Measurements from ENCODE around the gene DNAH8.
"Not testable (repeated sequence)": the region's sequence is repeated elsewhere in the genome, so short reads cannot be mapped to it uniquely, and the experiment has no call there.

Gene DNAH8

DNA sequence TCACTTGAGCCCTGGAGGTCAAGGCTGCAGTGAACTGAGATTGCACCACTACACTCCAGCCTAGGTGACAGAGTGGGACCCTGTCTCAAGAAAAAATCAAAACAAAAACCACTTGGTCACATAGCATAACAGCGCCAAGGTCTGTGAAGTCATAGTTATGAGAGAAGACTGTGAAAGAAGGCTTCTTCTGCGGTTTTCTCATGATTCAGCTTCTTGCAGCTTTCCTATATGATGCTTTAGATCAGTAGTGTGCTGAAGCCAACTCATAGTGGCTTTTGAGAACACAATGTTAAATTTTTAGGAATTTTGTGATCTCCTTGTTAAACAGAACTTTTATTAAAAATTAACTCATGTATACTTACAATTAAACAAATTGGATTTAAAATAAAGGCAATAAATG lies 197.3 kb downstream of the DNAH8 start:
- DNase-seq: no peak

DNA sequence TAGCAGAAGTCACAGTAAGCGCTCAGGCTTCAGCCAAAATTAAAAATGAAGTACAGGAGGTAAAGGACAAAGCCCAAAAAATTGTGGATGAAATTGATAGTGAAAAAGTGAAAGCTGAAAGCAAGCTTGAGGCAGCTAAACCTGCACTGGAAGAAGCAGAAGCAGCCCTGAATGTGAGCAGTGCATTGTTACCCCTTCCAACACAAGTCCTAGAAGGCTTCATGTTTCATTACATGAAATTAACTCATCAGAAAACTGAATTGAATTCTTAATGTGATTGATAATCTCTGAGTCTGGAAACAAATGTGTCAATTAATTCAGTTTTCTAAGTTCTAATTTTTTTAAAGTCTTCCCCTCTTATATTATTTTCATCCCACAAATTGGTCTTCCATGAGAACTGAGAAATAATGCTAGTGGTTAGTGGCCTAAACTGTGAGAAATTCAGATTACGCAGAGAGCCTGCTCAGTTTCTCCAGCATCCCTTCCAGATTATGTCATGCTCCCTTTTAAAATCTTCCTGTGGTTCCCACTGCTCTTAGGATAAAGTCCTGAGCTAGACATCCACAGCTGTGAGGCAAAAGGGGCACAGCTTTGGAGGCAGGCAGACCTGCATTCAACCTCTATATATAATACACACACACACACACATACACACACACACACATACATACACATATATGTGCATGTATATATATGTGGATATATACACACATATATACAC lies 200.3 kb downstream of the DNAH8 start:
- no peak for DNase-seq

DNA sequence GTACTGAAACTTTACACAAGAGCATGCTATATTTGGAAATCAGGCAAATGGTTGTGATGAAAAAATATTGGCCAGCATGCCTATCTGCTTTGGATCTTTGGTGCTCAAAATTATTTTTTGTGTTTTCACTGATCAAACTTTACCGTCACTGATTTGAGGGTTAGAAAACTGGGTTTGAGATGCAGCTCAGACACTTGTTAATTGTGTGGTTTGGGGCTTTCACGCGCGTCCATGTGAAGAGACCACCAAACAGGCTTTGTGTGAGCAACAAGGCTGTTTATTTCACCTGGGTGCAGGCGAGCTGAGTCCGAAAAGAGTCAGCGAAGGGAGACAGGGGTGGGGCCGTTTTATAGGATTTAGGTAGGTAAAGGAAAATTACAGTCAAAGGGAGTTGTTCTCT lies 206.4 kb downstream of the DNAH8 start:
- DNase-seq: not testable (repeated sequence)

DNA sequence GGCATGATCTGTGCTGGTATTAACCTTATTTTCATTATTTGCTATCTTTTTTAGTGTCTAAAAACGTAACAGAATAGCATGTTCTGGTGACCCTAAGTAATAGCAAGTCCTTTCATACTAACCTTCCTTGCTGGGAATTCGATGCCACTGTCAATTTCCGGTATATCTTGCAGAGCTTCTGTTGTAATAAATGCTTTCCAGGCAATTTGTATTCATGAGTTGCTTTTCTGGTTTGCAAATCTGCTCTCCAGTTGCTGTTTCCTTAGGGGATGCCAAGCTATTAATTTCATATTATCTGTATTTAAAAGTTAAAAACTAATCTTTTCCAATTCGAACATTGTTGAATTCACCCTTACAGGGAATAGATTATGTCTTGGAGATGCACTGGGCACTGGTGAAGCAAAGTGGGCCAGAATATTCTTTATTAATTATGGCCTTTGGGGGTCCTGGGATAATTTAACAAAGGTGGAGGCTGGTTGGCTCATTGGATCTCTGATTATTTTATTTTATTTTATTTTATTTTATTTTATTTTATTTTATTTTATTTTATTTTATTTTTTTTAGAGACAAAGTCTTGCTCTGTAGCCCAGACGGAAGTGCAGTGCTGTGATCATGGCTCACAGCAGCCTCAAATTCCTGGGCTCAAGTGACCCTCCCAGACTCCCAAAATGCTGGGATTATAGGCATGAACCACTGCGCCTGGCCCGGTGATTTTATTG lies 209.8 kb downstream of the DNAH8 start:
- no peak for DNase-seq

DNA sequence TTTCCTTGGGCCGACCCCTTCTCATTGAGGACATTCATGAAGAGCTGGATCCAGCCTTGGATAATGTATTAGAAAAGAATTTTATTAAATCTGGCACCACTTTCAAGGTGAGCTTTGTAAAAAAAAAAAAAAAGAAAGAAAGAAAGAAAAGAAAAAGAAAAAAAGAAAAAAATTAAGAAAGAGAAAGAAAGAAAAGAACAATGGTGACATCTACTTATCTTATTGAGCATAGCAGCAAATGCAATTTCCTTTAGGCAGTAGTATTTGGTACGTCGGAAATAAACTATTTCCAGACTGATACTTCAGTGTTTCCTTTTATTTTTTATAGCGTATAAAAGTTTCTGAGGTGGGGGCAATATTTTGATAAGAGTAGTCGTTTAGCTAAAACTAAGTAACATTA lies 214.4 kb downstream of the DNAH8 start:
- DNase-seq: no peak

DNA sequence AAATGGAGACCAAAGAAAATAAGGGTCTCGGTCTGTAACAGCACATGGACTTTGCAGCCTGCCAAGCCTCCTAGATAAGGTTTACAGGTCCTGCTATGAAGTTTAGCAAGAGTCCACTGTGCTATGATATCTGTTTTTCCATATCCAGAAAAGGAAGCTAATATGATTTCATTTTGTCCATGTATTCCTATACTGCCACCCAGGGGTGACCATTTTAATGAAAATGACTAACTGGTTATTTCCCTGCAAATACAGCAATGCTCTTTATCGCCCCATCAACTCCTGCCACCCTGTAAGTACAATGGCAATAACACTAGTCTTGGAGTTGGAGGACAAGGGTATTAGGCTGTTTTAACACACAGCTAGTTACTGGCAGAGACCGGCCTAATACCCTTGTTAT lies 218.3 kb downstream of the DNAH8 start:
- peak; percentile 11 for DNase-seq

DNA sequence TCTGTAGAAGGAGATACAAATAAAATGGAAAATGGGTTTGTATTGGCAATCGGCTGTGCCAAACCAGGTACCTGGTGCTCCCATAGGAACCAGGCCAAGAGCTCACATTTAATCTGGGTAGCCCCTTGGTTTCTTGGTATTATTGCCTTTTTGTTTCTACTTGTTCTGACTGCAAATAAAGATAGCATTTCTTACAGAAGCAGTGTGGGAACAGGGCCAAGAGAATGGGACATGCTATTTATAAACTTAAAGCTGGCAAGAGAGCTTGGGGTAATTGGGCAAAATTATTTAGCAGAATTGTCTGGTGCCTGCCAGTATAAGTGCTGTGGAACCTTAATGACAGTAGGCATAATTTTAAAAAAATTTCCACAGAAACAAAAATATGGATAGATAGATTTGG lies 219.9 kb downstream of the DNAH8 start:
- DNase-seq: no peak

DNA sequence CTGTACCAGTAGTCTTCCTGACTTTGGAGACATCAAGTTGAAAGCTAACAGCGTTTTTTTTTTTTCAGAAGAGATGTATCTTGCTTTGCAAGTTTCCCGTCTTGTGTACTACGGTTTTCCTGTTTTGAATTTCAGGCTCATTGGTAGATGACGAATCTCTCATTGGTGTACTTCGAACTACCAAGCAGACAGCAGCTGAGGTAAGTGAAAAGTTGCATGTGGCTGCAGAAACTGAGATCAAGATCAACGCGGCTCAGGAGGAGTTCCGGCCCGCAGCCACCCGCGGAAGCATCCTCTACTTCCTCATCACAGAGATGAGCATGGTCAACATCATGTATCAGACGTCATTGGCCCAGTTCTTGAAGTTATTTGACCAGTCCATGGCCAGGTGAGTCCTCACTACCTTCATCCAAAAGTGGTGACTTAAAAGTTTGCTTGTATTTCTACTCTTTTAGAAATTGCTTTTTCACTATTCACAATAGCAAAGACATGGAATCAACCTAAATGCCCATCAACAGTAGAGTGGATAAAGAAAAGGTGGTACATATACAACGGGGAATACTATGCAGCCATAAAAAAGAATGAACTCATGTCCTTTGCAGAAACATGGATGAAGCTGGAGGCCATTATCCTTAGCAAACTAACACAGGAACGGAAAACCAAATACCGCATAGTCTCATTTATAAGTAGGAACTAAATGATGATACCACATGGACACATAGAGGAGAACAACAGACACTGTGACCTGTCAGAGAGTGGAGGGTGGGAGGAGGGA lies 222.9 kb downstream of the DNAH8 start:
- no peak for DNase-seq

DNA sequence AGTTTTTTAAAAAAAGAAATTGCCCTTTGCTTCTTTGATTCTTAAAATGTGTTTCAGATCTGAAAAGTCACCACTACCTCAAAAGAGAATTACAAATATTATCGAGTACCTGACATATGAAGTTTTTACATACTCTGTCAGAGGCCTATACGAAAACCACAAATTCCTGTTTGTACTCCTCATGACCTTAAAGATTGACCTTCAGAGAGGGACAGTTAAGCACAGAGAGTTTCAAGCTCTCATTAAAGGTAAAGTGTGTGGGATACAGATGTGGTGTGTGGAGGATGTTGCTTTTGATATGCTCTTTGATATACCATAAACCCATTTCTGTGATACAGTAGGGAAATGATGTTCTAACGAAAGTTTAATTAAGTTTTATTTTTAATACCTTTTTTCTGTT lies 223.6 kb downstream of the DNAH8 start:
- no peak for DNase-seq

DNA sequence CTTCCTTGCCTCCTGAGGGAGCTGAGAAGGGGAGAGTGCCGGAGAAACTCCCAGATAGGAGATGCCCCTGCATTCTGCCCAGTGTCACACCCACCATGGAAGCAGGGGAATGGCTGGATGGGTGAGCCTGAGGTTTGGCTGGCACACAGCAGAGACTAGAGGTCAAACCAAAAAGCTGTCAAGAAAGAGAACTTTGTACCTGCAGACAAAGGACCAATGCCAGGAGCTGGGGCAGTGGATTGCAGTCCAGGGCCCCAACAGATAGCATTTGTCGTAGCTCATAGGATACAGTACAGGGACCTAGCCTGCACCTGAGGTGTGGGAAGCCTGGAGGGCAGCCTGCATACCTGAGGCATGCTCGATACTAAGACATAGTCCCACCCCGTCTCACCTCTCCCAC lies 227.3 kb downstream of the DNAH8 start:
- no peak for DNase-seq

DNA sequence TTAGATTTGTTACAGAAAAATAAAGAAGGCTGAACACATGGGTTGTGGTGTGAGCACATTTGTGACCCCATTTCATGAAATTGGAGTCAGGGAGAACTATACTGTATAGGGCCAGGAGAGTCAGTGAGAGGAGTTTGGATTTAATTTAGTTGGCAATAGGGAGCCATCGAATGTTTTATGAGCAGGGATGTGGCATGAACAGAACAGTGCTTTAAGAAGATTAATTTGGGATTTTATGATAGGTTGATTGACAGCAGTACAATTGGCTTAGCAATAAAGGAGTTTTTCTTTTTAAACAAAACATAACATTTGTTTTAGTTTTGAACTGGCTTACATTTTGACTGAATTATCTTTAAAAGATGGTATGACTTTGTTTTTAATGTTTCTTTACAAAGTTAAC lies 227.9 kb downstream of the DNAH8 start:
- no peak for DNase-seq

DNA sequence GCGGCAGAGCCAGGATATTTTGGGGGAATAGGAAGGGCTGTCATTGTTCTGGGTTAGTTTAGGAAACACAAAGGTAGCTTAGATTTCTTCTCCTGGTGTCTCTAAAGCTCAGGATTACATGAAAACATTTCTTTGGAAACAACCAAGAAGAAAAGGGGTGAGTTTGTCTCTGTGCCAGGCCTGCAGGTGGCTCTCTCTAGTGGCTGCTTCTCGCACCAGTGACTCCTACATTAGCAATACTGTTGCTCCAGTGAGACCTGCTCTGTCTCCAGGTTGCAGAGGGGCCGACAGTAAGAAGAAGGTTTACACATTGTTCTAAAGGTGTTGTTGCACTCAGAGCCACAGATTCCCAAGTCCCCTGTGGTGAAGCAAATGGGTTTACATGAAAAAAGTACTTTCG lies 228.9 kb downstream of the DNAH8 start:
- no peak for DNase-seq

DNA sequence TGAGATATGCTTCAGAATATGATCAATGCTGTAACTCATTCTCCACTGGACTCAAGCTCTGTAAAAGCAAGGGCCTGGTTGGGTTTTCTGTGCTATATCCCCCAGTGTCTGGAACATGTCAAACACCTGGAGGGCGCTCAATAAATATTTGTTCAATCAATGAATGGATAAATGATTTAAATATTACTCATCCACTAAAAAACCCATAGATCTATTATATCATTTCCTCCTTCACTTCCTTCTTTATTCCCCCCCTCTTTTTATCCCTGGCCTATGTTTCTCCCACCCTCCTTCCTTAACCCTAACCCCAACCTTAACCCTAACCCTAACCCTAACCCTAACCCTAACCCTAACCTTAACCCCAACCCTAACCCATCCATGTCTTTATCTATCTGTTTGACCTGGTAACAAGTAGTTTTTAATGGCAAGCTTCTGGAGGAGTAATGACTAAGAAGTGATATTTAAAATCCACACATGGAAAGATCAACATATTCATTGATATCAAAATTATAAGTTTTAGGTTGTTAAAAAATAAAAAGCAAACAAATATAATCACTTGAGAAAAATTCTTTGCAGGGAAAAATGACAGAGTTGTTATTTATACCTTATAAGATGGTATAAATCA lies 229.7 kb downstream of the DNAH8 start:
- DNase-seq: no peak

DNA sequence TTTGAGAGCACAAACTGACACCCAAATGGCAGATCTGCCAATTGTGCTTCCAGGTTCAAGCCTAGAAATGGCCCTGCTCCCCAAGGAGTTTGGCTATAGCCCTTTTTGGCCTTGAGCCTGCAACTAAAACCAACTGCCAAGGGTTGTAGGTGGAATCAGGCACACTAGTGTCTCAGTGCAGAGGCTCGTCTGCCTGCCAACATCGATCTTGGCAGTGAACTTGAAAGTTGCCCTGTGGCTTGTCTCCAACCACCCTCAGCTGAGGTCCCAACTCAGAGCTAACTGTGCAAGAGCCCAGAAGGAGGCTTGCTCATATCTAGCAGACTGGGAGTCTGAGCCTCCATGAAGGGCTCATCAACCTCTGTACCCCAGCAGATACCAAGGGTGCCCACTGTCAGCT lies 240.8 kb downstream of the DNAH8 start:
- DNase-seq: no peak

DNA sequence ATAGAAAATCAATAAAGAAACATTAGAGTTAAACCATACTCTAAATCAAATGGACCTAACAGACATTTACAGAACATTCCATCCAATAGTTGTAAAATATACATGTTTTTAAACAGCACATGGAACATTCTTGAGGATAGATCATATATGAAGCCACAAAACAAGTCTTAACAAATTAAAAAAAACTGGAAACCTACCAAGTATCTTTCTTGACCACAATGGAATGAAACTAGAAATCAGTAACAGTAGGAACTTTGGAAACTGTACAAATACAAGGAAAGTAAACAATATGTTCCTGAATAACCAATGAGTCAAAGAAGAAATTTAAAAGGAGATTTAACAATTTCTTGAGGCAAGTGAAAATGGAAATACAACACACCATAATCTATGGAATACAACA lies 242.3 kb downstream of the DNAH8 start:
- no peak for DNase-seq

DNA sequence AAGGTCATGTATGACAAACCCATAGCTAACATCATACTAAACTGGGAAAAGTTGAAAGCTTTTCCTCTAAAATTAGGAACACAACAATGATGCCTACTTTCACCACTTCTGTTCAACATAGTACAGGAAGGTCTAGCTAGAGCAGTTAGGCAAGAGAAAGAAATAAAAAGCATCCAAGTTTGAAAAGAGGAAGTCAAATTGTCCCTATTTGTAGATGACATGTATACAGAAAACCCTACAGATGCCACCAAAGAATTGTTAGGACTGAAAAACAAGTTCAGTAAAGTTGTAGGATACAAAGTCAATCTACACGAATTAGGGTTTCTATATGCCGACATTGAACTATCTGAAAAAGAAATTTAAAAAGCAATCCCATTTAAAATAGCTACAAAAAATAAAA lies 244.0 kb downstream of the DNAH8 start:
- DNase-seq: no peak

DNA sequence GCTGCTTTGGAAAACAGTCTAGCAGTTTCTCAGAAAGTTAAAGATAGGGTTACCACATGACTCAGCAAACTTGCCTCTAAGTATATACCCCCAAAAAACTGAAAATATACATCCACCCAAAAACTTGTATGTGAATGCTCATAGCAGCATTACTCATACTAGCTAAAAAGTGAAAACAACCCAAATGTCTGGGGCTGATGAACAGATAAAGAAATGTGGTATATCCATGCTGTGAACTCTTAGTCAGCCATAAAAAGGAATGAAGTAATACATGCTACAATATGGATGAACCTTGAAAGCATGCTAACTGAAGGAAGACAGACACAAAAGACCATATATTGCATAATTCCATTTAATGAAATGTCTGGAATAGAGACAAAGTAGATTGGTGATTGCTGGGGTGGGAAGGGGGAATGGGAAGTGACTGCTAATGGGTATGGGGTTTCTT lies 253.6 kb downstream of the DNAH8 start:
- peak; percentile 8 for DNase-seq

DNA sequence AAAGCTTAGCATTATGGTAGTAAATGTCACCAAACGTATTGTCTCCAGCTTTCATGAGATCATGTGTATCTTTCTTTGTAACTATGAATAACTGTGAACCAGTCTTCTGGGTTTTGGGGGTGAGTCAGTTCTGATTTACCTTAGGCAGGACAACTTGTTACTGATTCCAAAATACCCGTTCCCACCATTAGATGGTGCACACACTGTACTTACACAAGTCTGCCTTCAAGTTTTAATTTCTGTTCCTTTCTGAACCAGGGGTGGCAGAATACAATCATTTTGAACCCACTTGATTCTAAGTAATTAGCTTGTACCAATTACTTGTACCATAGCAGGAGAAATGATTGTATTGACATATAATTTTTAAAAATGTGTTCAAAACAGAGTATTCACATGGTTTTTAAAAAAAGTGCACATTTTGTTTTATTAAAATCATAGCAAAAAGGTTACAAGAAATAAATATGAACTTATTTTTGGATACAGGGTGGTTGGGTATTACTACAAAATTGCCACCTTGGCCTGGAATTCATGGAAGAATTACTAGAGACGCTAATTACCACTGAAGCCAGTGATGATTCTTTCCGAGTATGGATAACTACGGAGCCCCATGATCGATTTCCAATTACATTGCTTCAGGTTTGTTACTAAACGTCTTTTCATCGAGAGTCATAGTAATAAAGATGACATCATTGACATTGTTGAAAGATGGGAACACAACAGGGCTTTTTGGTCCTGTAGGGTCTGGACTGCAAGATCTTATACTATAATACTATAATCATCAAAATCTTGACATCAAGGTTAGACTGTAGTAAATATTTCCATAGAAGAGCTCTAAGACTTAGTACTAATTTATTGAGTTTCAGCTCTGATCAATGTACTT lies 258.3 kb downstream of the DNAH8 start:
- DNase-seq: peak; percentile 63

DNA sequence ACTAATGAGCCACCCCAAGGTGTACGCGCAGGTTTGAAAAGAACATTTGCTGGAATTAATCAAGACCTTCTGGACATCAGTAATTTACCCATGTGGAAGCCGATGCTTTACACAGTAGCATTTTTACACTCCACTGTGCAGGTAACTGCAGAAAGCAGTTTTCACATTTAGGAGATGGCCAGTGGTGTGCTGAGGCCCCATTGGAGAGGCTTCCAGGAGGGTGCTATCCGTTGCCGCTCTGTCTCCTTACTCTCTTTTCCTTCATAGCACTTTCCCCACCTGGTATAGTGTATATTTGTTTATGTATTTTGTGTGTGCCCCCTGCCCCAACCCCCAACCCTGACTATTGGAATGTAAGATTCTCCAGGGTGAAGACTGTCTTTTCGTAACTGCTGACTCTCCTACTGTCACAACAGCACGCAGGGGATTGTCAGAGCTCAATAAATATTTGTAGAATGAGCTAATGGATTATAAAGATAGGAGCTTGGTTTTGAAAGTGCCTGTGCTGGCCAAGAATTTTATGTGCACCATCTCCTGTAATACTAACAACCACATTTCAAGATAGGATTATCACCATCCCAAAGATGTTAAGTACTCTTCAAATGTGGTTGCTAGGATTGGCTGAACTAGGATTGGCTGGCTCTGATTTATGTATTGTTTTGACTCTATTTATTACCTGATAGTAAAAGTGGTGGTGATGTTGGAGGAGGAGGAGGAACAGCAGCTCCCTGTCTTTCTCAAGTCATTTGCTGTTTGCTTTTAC lies 259.5 kb downstream of the DNAH8 start:
- DNase-seq: no peak

DNA sequence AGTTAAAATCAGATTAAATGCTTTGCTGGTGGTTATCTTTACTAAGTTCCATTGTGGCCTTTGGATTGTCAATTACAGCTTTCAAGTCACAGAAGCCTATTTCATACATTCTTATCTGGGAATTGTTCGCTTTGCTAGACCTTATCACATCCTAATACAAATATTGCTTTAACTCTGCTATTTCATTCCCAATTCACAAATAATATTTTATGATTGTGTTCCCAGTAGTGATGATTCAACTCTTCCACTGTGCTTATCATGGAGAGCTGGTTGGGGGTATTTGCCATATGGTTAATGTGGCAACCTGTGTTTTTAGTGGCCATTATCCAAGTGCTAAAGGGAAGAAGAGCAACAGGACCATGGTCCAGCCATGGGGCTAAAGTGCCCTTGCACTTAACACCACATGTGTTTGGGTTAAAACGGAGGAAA lies 260.5 kb downstream of the DNAH8 start:
- DNase-seq: no peak

DNA sequence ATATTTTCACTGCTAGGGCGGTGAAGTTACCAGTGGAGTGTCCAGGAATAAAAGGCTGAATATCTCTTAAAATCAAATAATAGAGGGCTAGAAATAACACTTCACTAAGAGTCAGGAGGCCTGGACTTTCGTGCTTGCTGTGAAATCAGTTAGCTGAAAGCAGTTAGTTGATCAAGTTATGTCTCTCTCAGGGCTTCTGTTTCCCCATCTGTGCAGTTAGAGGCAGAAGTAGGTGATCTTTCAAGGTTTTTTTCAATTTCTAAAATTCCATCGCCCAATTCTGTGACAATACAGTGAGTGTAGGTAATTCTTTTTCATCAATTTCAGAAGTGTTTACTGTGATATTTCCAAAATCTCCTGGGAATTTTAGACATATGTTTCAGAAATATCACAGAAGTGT lies 260.9 kb downstream of the DNAH8 start:
- DNase-seq: no peak

Data from activated CD4-positive, alpha-beta T cell treated with anti-CD3 and anti-CD28 coated beads, Interleukin-2, Interleukin-6, amounts not matched to agents 100 ng/mL and 50 ng/mL, durations not matched to agents 16 hours and 8 hours (primary cell).